ENCODE data around the gene ETV6. TPM values are rescaled to one million over a fixed set of nuclear protein-coding genes. Genes with fewer than 3 reads are reported as not detected.

Gene ETV6
- total RNA-seq, 1 donor from 2014 or later, result 18.4 TPM

- no peak for DNase-seq (ENCODE audit: low spot score)
- intact Hi-C loops (cut with DNase I), result no loop called here
Observed at GRCh38 chr12:11763760-11764520, 114.5 kb downstream of the ETV6 start.

GRCh38 chr12:11764837-11765236 is 115.4 kb downstream of the ETV6 start:
- DNase-seq (ENCODE audit: low spot score), result no peak
- intact Hi-C loops (cut with DNase I), result loop anchor here (5.0 kb wide), 1 partner anchor 97 kb away; no protein-coding TSS in a partner anchor

- DNase-seq (ENCODE audit: low spot score), result no peak
Observed at GRCh38 chr12:11765421-11765816, 115.9 kb downstream of the ETV6 start.

GRCh38 chr12:11765817-11766794 is 116.6 kb downstream of the ETV6 start:
- no peak for DNase-seq (ENCODE audit: low spot score)
- intact Hi-C loops (cut with DNase I), result loop anchor here (5.0 kb wide), 1 partner anchor 96 kb away; no protein-coding TSS in a partner anchor

More at GRCh38 chr12:11765421-11765816, 115.9 kb downstream of the ETV6 start:
- intact Hi-C loops (cut with DNase I), result loop anchor here (5.0 kb wide), 1 partner anchor 97 kb away; no protein-coding TSS in a partner anchor

GRCh38 chr12:11767029-11767724 is 117.7 kb downstream of the ETV6 start:
- no peak for DNase-seq (ENCODE audit: low spot score)
- intact Hi-C loops (cut with DNase I), result loop anchor here (5.0 kb wide), 1 partner anchor 95 kb away; no protein-coding TSS in a partner anchor

GRCh38 chr12:11767798-11768197 is 118.3 kb downstream of the ETV6 start:
- intact Hi-C loops (cut with DNase I), result loop anchor here (5.0 kb wide), 1 partner anchor 95 kb away; no protein-coding TSS in a partner anchor
- no peak for DNase-seq (ENCODE audit: low spot score)

GRCh38 chr12:11768233-11768965 is 118.9 kb downstream of the ETV6 start:
- no peak for DNase-seq (ENCODE audit: low spot score)
- intact Hi-C loops (cut with DNase I), result loop anchor here (5.0 kb wide), 1 partner anchor 94 kb away; no protein-coding TSS in a partner anchor

GRCh38 chr12:11769723-11770514 is 120.4 kb downstream of the ETV6 start:
- no peak for DNase-seq (ENCODE audit: low spot score)
- intact Hi-C loops (cut with DNase I), result loop anchor here (5.0 kb wide), 1 partner anchor 92 kb away; no protein-coding TSS in a partner anchor

GRCh38 chr12:11771356-11771755 is 121.9 kb downstream of the ETV6 start:
- intact Hi-C loops (cut with DNase I), result no loop called here
- no peak for DNase-seq (ENCODE audit: low spot score)

- intact Hi-C loops (cut with DNase I), result no loop called here
Observed at GRCh38 chr12:11771895-11772502, 122.5 kb downstream of the ETV6 start.

GRCh38 chr12:11773889-11774677 is 124.6 kb downstream of the ETV6 start:
- DNase-seq (ENCODE audit: low spot score), result no peak
- intact Hi-C loops (cut with DNase I), result no loop called here

More at GRCh38 chr12:11771895-11772502, 122.5 kb downstream of the ETV6 start:
- DNase-seq (ENCODE audit: low spot score), result no peak

- intact Hi-C loops (cut with DNase I), result no loop called here
Observed at GRCh38 chr12:11774821-11775220, 125.3 kb downstream of the ETV6 start.

GRCh38 chr12:11776316-11776715 is 126.8 kb downstream of the ETV6 start:
- DNase-seq (ENCODE audit: low spot score), result no peak
- intact Hi-C loops (cut with DNase I), result no loop called here

More at GRCh38 chr12:11774821-11775220, 125.3 kb downstream of the ETV6 start:
- DNase-seq (ENCODE audit: low spot score), result no peak

GRCh38 chr12:11777451-11777850 is 128.0 kb downstream of the ETV6 start:
- DNase-seq (ENCODE audit: low spot score), result no peak
- intact Hi-C loops (cut with DNase I), result no loop called here

GRCh38 chr12:11777962-11778361 is 128.5 kb downstream of the ETV6 start:
- intact Hi-C loops (cut with DNase I), result no loop called here
- no peak for DNase-seq (ENCODE audit: low spot score)
